ENCODE results near the gene GTF3C2.

GRCh38 chr2:27282892-27283291 lies 73.7 kb downstream of the GTF3C2 start:
- TF ChIP-seq CTCF (IDR thresholded peaks at IDR 0.05 in 8 of 11, conservative IDR thresholded peaks at IDR 0.05 in 3 of 11), result no peak
- no peak for TF ChIP-seq POLR2A (IDR thresholded peaks at IDR 0.05)

All from spleen (tissue), 7 donors.